HG02623 (cell line): ENCODE data around the gene LDB1.
A peak's percentile ranks its signal among the peaks of the same experiment; 100 is the strongest.

Experiments used
- ATAC-seq: cut with Tn5 transposase; IDR thresholded peaks from one replicate; pipeline ENCODE4 v1.9.1; 2021; ENCODE audit warnings: moderate library complexity; ENCODE audit not compliant: unreplicated experiment

The LDB1 gene

DNA sequence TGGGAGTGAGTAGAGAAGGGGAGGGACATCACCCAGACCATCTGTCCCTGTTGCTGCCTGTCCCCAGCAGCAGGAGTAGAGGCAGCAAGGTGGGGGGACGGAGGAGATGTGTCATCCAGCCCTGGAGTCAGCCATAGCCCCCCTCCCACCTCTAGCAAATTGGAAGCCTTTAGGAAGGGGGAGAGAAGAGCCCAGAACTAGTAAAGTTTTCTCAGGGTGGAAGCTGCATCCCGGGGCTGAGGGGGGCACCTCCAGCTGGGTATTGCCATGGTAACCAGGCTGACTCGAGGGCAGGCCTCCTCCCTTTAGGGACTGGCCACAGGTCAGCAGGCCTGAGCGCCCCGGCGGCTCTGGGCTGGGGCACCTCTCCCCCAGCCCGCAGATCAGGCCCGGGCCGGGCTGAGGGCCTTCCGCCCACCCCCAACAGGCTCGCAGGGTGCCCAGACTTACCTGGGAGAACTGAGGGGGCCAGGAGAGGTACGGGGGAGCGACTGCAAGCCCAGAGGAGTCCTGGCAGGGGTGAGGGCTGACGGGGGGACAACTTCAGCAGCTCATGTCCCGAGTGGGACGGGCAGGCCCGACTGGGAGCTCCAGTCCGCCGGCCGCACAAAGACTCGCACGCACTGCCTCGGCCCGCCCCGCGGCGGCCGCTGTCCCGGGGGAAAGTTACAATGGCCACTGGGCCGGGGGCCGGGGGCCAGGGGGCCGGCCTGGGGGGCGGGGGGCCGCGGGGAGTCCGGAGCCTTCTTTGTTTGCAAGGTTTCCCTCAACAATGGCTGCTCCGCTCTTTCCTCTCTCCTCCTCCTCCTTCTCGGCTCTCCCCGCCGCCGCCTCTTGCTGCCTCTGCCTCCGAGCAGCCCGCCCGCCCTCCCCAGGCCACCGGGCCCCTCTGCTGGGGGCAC, 6.0 kb downstream of the LDB1 start:
- peak; percentile 8 for ATAC-seq

DNA sequence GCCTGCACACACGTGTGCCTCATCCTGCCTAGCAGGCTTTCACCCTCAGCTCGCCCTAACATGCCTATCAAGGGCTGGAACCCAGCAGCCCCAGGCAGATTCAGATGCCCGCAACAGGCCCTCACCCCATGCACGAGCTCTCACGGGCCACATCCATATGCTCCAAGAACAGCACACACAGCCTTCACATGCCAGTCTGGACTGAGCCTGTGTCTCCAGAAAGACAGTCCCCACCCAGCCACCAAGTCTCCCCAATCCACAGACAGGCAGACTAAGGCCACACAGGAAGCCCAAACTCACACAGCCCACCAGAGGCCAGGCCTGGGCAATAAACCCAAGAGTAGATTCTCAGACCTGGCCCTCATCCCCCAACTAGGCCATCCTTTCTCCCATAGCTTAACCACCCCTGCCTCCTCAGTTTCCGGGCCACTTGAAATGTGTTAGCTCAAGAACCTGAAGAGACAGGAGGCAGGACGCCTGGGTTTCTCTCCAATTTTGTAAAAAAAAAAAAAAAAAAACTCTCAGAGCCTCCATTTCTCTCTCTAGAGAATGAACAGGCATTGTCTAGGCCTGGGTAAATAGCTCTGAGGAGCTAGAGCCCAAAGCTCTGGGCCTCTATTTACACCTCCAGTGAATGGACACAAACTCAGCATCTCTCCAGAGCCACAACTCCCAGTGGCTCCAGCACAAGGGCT, 6.8 kb downstream of the LDB1 start:
- no peak for ATAC-seq

GRCh38 chr10:102112210-102112817, 7.9 kb downstream of the LDB1 start:
- no peak for ATAC-seq

GRCh38 chr10:102111276-102111675, 8.9 kb downstream of the LDB1 start:
- ATAC-seq = no peak

DNA sequence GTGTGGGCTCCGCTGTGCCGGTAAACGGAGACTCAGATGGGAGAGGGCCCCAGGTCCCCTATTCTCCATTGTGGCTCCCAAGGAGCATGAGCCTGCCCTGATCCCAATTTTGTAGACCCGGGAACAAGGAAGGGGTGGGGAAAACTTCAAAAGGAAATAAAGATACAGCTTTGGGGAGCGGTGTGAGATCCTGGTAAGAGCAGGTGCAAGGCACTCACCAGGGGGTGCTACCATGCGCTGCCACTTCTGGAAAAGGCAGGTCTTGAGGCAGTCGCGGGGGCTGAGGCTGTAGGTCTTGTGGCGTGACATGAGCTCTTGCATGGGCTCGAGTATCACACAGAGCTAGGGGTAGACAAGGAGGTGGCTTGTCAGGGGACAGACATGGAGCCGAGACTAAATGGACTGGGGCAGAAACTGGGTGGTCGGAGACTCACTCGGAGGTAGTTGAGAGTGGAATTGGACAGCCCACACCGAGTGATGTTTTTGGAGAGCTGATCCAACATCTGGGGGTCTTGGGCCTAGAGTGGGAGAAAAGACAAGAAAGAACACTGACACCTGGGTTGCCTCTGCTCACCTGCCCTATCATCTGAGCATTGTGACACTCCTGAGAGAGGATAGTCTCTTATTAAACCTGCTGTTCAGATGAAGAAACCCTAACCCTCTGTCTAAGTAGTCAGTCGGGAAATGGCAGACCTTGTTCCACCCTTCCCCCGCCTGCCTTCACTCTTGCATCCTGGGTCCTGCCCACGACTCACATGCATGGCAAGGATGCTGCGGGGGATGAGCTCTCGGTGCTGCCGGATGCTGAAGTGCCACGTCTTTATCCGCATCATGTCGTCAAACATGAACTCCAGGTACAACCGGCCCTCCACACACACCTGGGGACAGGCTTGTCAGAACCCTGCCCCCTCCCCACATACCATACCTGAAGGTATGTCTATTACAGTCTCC, 10.7 kb downstream of the LDB1 start:
- no peak for ATAC-seq

GRCh38 chr10:102106998-102107397, 13.2 kb downstream of the LDB1 start:
- ATAC-seq = no peak

DNA sequence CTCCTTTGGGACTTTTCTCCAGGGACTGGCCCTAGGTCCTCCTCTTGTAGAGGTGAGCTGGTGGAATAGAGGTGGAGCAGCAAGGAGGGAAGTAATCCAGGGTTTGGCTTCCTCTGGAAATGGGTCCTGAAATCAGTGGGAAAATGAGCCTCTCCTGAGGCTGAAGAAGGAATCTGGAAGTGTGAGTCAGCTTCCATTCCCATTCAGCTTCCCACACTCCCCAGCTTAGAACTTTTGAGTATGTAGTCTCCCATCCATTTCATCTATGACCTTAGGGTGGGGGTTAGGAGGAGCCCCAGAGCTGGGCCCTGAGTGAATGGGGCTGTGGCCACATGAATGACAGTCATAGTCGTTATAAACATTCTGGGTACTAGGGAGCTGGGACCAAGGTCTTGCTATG, 17.7 kb downstream of the LDB1 start:
- no peak for ATAC-seq

DNA sequence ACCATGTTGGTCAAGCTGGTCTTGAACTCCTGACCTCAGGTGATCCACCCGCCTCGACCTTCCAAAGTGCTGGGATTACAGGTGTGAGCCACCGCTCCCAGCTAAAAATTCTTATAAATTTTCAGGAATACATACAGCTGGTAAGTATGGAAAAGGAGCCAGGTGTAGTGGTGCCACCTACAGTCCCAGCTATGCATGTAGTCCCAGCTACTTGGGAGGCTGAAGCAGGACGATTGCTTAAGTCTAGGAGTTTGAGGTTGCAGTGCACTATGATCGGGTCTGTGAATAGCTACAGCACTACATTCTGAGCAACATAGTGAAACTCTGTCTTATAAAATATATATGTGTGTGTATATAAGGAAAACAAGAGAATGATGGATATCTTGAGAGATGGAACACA, 19.0 kb downstream of the LDB1 start:
- ATAC-seq = no peak

DNA sequence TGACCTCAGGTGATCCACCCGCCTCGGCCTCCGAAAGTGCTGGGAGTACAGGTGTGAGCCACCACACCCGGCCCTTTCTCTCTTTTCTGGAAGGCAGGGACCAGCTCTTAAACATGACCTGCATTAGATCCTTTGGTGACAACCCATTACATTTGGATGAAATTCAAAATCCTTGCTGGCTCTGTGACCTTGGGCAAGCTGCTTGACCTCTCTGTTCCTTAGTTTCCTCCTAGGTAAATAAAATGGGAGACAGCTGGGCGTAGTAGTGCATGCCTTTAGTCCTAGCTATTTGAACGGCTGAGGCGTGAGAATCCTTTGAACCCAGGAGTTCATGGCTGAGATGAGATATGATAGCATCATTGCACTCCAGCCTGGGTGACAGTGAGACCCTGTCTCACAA, 23.7 kb downstream of the LDB1 start:
- ATAC-seq = no peak

DNA sequence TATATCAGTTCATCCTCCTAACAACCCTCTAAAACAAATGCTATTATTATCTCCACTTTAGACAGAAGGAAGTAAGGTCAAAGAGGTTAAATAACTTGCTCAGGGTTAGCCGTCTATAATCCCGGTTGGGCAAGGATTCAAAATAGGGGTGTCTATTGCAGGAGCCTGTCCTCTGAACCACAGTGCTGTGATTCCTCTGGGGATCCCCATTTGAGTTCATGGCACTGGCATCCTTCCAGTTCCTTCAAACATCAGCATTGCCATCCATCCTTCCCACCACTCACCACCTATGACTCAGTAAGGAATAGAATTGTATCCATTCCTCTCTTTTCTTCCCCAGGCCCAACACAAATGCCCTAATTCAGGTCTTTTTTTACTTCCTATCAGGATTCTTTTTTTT, 29.4 kb downstream of the LDB1 start:
- no peak for ATAC-seq

- ATAC-seq = no peak
Measured at GRCh38 chr10:102086196-102086595, 34.0 kb downstream of the LDB1 start.

DNA sequence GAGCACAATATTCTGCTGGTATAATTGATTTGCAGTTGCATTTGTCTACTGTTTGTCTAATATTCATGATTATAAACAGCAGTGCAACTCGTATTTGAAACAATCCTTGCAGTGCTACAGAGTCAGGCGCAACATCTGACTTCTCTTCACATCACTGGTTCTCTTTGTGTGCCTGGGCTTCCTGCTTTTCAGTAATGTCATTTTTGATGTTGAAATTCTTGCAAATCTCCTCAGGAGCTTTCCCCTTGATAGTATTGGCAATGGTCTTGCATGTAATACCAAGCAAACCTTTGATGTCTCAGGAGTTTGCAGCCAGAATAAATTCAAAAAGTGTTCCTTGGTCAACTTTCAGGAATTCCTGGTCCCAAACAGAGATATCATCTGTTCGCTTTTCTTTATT, 34.8 kb downstream of the LDB1 start:
- ATAC-seq = no peak

DNA sequence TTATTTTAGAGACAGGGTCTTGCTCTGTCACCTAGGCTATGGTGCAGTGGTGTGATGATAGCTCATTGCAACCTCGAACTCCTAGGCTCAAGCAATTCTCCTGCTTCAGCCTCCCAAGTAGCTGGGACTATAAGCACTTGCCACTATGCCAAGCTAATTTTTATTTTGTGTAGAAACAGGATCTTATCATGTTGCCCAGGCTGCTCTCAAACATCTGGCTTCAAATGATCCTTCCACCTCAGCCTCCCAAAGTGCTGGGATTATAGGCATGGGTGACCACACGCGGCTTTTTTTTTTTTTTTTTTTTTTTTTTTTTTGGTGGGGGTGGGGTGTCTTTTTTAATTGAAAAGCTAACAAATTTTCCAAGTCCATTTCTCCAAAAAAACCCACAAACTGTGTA, 36.6 kb downstream of the LDB1 start:
- no peak for ATAC-seq

DNA sequence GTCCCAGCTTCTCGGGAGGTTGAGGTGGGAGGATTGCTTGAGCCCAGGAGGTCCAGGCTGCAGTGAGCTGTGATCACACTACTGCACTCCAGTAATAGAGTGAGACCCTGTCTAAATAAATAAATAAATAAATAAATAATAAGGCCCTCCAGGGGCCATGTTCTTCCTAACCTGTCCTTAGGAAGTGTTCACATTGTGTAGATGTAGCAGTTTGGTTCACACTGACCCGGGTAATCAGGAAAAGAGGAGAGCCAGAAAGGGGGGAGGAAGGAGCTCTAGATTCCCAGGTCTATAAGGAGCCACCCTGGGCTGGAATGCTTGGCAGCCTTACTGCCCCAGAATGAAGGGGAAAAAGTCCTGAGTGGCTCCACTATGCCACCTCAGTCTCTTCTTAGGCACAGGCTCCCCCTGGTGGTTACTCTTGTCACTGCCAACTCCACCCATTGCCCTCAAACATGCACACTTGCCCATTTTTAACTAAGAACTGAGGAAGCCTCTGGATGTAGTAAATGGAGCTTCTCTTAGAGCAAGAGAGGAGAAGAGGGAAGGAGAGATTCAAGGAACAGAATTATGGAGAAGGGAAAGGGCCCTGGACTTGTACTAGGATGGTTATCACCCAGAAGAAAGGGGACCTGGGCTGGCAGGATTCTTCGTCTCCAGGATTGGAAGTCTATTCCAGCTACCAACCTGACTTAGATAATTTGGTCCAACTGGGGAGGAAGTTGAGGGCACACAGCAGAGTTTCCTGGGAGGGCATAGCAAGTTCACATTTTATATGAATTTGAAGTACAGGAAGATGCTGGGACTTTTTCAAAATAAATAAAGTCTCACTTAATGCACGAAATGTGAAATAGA, 47.3 kb downstream of the LDB1 start:
- no peak for ATAC-seq

DNA sequence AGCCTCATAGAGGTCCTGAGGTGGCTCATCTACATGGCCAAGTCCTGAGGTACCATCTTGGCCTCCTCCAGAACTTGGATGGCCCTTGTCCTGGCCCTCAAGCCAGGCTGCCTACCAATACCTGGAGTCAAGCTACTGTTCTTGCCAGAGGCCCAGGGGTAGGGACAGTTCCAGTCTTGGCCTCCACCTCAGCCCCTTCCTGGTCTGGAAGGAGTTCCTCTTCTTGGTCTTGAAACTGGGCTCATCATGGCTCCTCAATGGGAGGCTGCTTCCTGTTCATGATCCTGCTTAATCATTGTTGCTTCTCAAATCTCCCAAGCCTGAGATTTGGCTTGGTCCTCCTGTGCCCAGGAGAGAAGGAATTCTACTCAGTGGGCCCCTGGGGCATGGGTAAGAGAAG, 51.1 kb downstream of the LDB1 start:
- no peak for ATAC-seq

DNA sequence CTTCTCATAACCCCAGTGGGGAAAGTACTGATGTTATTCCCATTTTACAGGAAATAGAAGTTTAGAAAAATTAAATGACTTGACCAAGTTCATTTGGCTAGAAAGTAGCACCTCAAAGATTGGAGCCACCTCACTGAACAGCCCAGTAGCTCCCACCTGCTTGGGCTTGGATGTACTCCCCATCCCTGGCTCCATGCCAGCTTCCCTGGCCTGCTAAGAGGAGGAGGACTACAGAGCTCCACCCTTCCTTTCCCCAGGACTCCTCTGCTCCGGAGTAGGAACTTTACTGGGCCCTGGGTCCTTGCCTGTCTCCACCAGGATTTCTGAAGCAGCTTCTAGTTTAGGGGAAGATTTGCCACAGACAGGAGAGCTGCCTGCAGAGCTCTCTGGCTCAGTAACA, 52.0 kb downstream of the LDB1 start:
- no peak for ATAC-seq

- no peak for ATAC-seq
Measured at GRCh38 chr10:102067091-102067916, 52.9 kb downstream of the LDB1 start.

DNA sequence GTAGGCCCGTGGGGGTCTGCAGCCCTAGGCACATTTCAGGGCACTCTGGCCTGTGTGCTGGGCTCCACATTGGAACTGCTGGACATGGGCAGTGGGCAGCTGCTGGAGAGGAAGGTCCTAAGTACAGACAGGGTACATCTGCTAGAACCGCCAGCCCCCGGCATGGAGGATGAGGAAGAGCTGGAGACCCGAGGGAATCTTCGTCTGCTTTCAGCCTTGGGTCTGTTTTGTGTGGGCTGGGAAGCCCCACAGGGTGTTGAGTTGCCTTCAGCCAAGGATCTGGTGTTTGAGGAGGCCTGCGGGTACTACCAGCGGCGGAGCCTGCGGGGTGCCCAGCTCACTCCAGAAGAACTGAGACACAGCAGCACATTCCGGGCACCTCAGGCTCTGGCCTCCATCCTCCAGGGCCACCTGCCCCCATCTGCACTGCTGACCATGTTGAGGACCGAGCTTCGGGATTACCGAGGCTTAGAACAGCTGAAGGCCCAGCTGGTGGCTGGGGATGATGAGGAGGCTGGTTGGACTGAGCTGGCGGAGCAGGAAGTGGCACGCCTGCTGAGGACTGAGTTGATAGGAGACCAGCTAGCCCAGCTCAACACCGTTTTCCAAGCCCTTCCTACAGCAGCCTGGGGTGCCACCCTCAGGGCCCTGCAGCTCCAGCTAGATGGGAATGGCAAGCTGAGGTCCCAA, 53.6 kb downstream of the LDB1 start:
- ATAC-seq = no peak
